ENCODE results near the gene KIF26B.

Gene KIF26B

DNA sequence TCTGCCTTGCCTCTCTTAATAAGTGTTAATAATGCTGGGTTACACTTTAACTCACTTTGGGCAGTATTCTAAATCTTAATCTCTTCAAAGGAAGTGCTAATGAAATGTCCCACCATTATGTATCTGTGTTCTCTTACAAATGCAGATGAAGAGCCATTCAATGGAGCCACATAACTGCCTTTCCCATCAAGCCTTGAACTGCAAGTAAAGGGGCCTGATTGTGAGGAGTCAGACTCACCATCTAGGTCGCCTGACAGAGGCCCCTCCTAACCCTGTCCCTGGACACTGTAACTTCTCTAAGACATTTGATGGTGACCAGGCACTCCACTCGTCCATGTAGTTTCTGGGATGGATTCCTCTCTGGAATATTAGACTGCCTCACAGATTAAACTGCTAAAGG is 329.4 kb downstream of the KIF26B start:
- TF ChIP-seq, protein P1, sequence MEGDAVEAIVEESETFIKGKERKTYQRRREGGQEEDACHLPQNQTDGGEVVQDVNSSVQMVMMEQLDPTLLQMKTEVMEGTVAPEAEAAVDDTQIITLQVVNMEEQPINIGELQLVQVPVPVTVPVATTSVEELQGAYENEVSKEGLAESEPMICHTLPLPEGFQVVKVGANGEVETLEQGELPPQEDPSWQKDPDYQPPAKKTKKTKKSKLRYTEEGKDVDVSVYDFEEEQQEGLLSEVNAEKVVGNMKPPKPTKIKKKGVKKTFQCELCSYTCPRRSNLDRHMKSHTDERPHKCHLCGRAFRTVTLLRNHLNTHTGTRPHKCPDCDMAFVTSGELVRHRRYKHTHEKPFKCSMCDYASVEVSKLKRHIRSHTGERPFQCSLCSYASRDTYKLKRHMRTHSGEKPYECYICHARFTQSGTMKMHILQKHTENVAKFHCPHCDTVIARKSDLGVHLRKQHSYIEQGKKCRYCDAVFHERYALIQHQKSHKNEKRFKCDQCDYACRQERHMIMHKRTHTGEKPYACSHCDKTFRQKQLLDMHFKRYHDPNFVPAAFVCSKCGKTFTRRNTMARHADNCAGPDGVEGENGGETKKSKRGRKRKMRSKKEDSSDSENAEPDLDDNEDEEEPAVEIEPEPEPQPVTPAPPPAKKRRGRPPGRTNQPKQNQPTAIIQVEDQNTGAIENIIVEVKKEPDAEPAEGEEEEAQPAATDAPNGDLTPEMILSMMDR (IDR thresholded peaks at IDR 0.05; ENCODE audit: low read depth, low read length, missing control alignments): no peak
- H3K4me3 ChIP-seq (replicated peaks; ENCODE audit: low read depth, low read length): no peak overlapping the region

DNA sequence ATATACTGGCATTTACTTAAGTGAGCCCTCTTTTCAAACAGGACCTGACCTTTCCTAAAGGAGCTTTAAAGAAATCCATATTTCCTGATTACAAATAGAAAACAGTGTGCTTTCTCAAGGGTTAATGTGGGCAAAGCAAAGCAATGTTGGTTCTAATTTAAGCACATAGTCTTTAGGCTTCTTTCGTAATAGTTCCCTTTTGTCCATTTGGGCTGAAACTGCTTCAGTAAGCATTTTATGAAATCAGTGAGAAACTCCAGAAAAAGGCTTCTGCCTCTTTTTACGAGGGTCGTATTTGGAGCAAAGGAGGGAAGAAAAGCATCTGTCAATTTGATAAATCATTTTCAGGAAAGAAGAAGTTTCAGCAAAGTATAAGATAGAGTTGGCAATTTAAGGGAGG is 331.2 kb downstream of the KIF26B start:
- no peak for DNase-seq (ENCODE audit: extremely low read depth, low read depth)
- TF ChIP-seq, protein P1 (IDR thresholded peaks at IDR 0.05; ENCODE audit: low read depth, low read length, missing control alignments): no peak
- no peak overlapping the region for H3K4me3 ChIP-seq (replicated peaks; ENCODE audit: low read depth, low read length)

More for the DNA sequence above, 329.4 kb downstream of the KIF26B start:
- no peak for DNase-seq (ENCODE audit: extremely low read depth, low read depth)

DNA sequence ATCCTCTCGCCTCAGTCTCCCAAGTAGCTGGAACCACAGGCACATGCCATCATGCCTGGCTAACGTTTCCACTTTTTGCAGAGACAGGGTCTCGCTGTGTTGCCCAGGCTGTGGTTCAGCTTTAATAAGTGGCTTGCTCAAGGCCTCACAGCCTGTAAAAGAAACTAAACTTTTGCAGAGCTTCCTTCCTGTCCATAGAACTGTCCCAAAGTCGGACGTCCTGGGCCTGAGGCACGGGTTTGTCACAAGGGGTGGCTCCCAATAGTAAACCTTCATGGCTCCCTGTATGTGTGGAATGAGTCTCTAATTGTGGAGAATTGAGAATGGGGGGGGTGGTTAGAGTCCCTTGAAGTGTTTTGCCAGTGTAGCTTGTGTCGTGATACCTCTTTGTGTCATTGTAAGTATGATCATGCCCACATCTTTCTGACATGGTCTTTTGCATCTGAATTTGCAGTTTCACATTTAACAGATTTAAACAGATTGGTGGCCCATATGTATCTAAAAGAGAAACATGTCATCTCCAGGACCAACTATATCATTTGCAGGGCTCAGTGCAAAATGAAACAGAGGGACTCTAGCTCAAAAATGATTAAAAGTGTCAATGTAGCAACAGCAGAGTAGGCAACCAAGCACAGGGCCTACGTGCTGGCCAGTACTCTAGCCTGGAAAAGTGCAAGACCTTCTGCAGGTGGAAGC is 332.1 kb downstream of the KIF26B start:
- DNase-seq (ENCODE audit: extremely low read depth, low read depth): no peak
- TF ChIP-seq, protein P1 (IDR thresholded peaks at IDR 0.05; ENCODE audit: low read depth, low read length, missing control alignments): no peak
- H3K4me3 ChIP-seq (replicated peaks; ENCODE audit: low read depth, low read length): no peak overlapping the region

DNA sequence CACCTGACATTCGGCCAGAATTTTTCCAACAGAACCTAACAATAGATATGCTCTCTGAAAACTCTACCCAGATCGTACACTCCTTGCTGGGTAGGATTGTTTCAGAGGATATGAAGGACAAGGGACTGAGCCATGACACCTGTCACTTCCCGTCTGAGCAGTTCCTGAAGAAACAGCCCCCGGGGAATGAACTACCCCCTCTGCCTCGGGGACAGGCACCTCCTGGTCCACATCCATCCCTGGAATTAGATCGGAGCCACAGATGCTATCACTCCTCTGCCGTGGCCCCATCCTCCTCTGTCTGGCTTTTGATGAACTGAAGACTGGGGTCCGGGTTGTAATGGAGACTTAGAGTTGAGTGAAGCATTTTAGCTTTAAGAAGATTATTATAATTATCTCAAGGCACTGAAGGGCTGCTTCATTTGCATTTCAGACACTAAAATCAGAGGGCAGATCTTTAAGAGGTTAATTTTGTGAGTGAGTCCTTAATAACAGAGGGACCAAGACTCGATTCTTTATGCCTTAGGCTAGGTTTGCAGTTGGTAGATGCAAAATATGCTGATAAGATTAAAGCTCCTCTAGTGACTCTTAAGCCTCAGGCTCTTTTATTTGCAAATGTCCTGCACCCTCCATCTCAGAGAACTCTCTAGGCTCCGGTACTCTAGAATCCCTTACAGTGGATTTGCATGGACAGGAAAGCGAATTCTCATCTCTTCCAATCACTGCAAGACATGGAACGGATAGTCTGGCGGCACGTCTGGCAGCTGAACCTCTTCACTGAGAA is 333.8 kb downstream of the KIF26B start:
- TF ChIP-seq, protein P1 (IDR thresholded peaks at IDR 0.05; ENCODE audit: low read depth, low read length, missing control alignments): no peak
- H3K4me3 ChIP-seq (replicated peaks; ENCODE audit: low read depth, low read length): no peak overlapping the region
- no peak for DNase-seq (ENCODE audit: extremely low read depth, low read depth)

DNA sequence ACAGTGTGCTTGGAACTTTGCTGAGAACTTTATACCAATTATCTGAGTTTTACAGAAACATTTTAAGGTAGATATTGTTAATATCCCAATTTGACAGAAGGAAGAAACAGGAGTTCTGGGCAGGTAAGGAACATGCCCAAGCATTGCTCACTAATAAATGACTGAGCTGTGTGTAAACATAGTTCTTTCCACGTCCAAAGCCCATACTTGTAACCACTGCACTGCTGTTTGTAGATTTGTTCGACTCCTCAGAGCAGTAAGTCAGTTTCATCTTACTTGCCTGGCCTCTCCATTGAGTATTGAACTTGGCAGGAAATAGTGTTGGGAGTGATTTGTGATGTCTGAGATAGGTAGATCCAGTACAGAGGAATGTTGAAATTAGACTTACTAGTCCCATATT is 335.1 kb downstream of the KIF26B start:
- H3K4me3 ChIP-seq (replicated peaks; ENCODE audit: low read depth, low read length): no peak overlapping the region
- DNase-seq (ENCODE audit: extremely low read depth, low read depth): no peak
- TF ChIP-seq, protein P1 (IDR thresholded peaks at IDR 0.05; ENCODE audit: low read depth, low read length, missing control alignments): no peak

DNA sequence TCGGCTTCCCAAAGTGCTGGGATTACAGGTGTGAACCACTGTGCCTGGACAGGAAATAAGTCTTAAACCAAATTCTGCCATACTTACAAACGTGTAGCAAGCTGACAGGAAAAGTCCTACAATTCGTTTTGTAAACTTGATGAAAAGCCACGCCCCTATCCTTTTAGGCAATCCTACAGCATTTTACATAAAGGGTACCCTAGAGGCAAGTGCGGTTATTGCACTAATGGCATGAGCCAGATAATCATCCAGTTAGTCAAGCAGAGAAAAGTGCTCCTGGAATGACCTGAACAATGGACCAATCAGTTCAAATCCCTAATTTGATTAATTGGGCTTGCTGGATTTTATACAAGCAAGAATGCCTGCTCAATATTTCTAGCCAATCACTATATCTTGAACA is 338.2 kb downstream of the KIF26B start:
- no peak for DNase-seq (ENCODE audit: extremely low read depth, low read depth)
- no peak overlapping the region for H3K4me3 ChIP-seq (replicated peaks; ENCODE audit: low read depth, low read length)
- TF ChIP-seq, protein P1 (IDR thresholded peaks at IDR 0.05; ENCODE audit: low read depth, low read length, missing control alignments): peak; percentile 16

All from HFF-Myc (cell line).